H1 (cell line): ENCODE measurements around the gene COL26A1. TPM values are rescaled to one million over a fixed set of nuclear protein-coding genes. Genes with fewer than 3 reads are reported as not detected.
A peak's percentile ranks its signal among the peaks of the same experiment; 100 is the strongest.

Source experiments
- CTCF ChIA-PET: fragments of 300-600 bp; sonication (Branson Sonifier 250); formaldehyde crosslinking; loops from one replicate; lab custom pipeline; 2021; ENCODE audit not compliant: partially characterized antibody; lab: Charles Lee
- POLR2A ChIA-PET: fragments of 300-600 bp; sonication (Branson Sonifier 250); formaldehyde crosslinking; loops from one replicate; lab custom pipeline; 2021; ENCODE audit warnings: inconsistent platforms; ENCODE audit not compliant: partially characterized antibody; lab: Charles Lee
- DNase-seq, 2 experiments: peaks; one replicate each; pipeline versions ENCODE4 v3.0.0 to v3.0.0-alpha.2; 2010 to 2022; ENCODE audit warnings: low spot score in 2 of 2, low read depth in 1 of 2, mixed read lengths in 1 of 2
- FAIRE-seq: peaks from 2 replicates; lab custom pipeline; 2011; peaks lifted over from hg19 to GRCh38; lab: Jason Lieb, UNC
- H2AFZ ChIP-seq: 2 replicates; pipeline ENCODE4 v1.8.1; 2012; ENCODE audit warnings: low read length, inconsistent platforms
- H2AK5ac ChIP-seq: 2 replicates; pipeline ENCODE4 v1.6.1; 2013; ENCODE audit warnings: low read depth, low read length
- H2BK120ac ChIP-seq: replicated peaks from 2 replicates; pipeline ENCODE3; 2013; ENCODE audit warnings: low read depth, low read length, inconsistent platforms
- H2BK12ac ChIP-seq: 2 replicates; pipeline ENCODE4 v1.6.1; 2013; ENCODE audit warnings: low read depth, low read length
- H2BK15ac ChIP-seq: 2 replicates; pipeline ENCODE4 v1.6.1; 2013; ENCODE audit warnings: low read length
- H2BK20ac ChIP-seq: 2 replicates; pipeline ENCODE4 v1.6.1; 2013; ENCODE audit warnings: low read length
- H2BK5ac ChIP-seq: 2 replicates; pipeline ENCODE4 v1.6.1; 2013; ENCODE audit warnings: low read depth, low read length
- H3K14ac ChIP-seq: 2 replicates; pipeline ENCODE4 v1.6.1; 2013; ENCODE audit warnings: inconsistent platforms; ENCODE audit not compliant: insufficient read length
- H3K18ac ChIP-seq: 2 replicates; pipeline ENCODE4 v1.6.1; 2013; ENCODE audit warnings: low read length; ENCODE audit errors: extremely low read depth
- H3K23ac ChIP-seq: 2 replicates; pipeline ENCODE4 v1.6.1; 2013; ENCODE audit warnings: inconsistent platforms; ENCODE audit not compliant: insufficient read length
- H3K23me2 ChIP-seq: 2 replicates; pipeline ENCODE4 v1.6.1; 2013; ENCODE audit warnings: low read depth, low read length
- H3K27ac ChIP-seq: 2 replicates; pipeline ENCODE4 v1.6.1; 2011; ENCODE audit warnings: low read depth, low read length, inconsistent platforms
- H3K27me3 ChIP-seq, 4 experiments: replicated peaks in 1 of 4; 1 replicate in 1 of 4; 2 replicates in 3 of 4; pipeline versions ENCODE4 v1.6.1 to v1.8.1; 2011 to 2013; ENCODE audit warnings: low read length in 3 of 4, mild to moderate bottlenecking in 3 of 4, inconsistent platforms in 2 of 4, mixed read lengths in 2 of 4, moderate library complexity in 1 of 4; ENCODE audit not compliant: control insufficient read depth in 3 of 4, insufficient read depth in 3 of 4; ENCODE audit errors: extremely low read depth in 1 of 4
- H3K36me3 ChIP-seq, 4 experiments: 2 replicates each; pipeline versions ENCODE4 v1.6.1 to v1.8.1; 2011 to 2013; ENCODE audit warnings: mild to moderate bottlenecking in 4 of 4, low read length in 3 of 4, moderate library complexity in 2 of 4, control low read depth in 1 of 4, inconsistent platforms in 1 of 4; ENCODE audit not compliant: insufficient read depth in 4 of 4, control insufficient read depth in 2 of 4
- H3K4ac ChIP-seq: replicated peaks from 2 replicates; pipeline ENCODE3; 2013; ENCODE audit warnings: low read length, low read depth, mixed read lengths, inconsistent platforms; ENCODE audit not compliant: insufficient read length
- H3K4me1 ChIP-seq, 4 experiments: replicated peaks in 1 of 4; 1 replicate in 1 of 4; 2 replicates in 3 of 4; pipeline versions ENCODE4 v1.6.1 to v1.8.1; 2011 to 2013; ENCODE audit warnings: low read length in 3 of 4, inconsistent platforms in 2 of 4, mixed read lengths in 1 of 4; ENCODE audit not compliant: insufficient read depth in 4 of 4, control insufficient read depth in 3 of 4
- H3K4me2 ChIP-seq, 2 experiments: 2 replicates each; pipeline versions ENCODE4 v1.6.1 to v1.8.1; 2011 to 2013; ENCODE audit warnings: low read depth in 2 of 2, low read length in 2 of 2, control low read depth in 1 of 2, inconsistent platforms in 1 of 2, mild to moderate bottlenecking in 1 of 2; ENCODE audit not compliant: insufficient read depth in 1 of 2
- H3K4me3 ChIP-seq, 4 experiments: fragments of 200-600, 300-600 bp in 1 of 4; sonication (generic), shearing (Covaris generic), sonication (Bioruptor Twin) in 1 of 4; 2 replicates each; pipeline versions ENCODE4 v1.5.1 to v1.8.1; 2011 to 2016; ENCODE audit warnings: low read length in 4 of 4, low read depth in 3 of 4, control low read depth in 2 of 4, inconsistent platforms in 2 of 4, mild to moderate bottlenecking in 2 of 4, mixed read lengths in 1 of 4, moderate library complexity in 1 of 4; ENCODE audit not compliant: insufficient read depth in 2 of 4; ENCODE audit errors: extremely low read depth in 1 of 4
- H3K56ac ChIP-seq: replicated peaks from 2 replicates; pipeline ENCODE3; 2013; ENCODE audit warnings: low read depth, mild to moderate bottlenecking, mixed read lengths, low read length, inconsistent platforms; ENCODE audit not compliant: insufficient read length
- H3K79me1 ChIP-seq: 2 replicates; pipeline ENCODE4 v1.6.1; 2013; ENCODE audit warnings: low read depth, low read length, control low read depth
- H3K79me2 ChIP-seq, 2 experiments: 2 replicates each; pipeline versions ENCODE4 v1.6.1 to v1.8.1; 2012 to 2013; ENCODE audit warnings: low read length in 2 of 2, mild to moderate bottlenecking in 2 of 2, inconsistent platforms in 1 of 2; ENCODE audit not compliant: insufficient read depth in 2 of 2, control insufficient read depth in 1 of 2
- H3K9ac ChIP-seq, 4 experiments: replicated peaks in 1 of 4; 1 replicate in 1 of 4; 2 replicates in 3 of 4; pipeline versions ENCODE4 v1.6.1 to v1.8.1; 2011 to 2013; ENCODE audit warnings: low read depth in 3 of 4, low read length in 3 of 4, control low read depth in 2 of 4, mild to moderate bottlenecking in 2 of 4, moderate library complexity in 2 of 4, inconsistent platforms in 1 of 4; ENCODE audit errors: extremely low read depth in 1 of 4
- H3K9me3 ChIP-seq, 2 experiments: 2 replicates each; pipeline versions ENCODE4 v1.6.1 to v1.8.1; 2012 to 2013; ENCODE audit warnings: mild to moderate bottlenecking in 2 of 2, moderate library complexity in 2 of 2, control low read depth in 1 of 2, inconsistent platforms in 1 of 2, low read depth in 1 of 2, low read length in 1 of 2, mixed read lengths in 1 of 2; ENCODE audit not compliant: insufficient read depth in 2 of 2
- H4K20me1 ChIP-seq, 2 experiments: replicated peaks in 1 of 2; 2 replicates each; pipeline versions ENCODE3 to v1.8.1; 2011 to 2013; ENCODE audit warnings: inconsistent platforms in 2 of 2, low read length in 2 of 2, mild to moderate bottlenecking in 1 of 2; ENCODE audit not compliant: insufficient read depth in 2 of 2, control insufficient read depth in 1 of 2
- H4K5ac ChIP-seq: 2 replicates; pipeline ENCODE4 v1.6.1; 2013; ENCODE audit warnings: low read length, low read depth, mixed read lengths, inconsistent platforms; ENCODE audit not compliant: insufficient read length
- H4K8ac ChIP-seq: 2 replicates; pipeline ENCODE4 v1.8.0; 2013; ENCODE audit warnings: mild to moderate bottlenecking, moderate library complexity, low read length, inconsistent platforms; ENCODE audit not compliant: insufficient read depth; ENCODE audit errors: extremely low read depth
- H4K91ac ChIP-seq: replicated peaks from 2 replicates; pipeline ENCODE3; 2013; ENCODE audit warnings: low read length, mixed read lengths, inconsistent platforms; ENCODE audit not compliant: insufficient read length
- ASH2L ChIP-seq: fragments of 200-600, 300-600 bp; sonication (generic); IDR thresholded peaks from one replicate; pipeline ENCODE4 v1.7.1; 2017; ENCODE audit warnings: low read length
- ATF2 ChIP-seq: IDR thresholded peaks from 2 replicates; pipeline ENCODE4 v1.6.1; 2012; ENCODE audit warnings: low read length, inconsistent platforms
- BACH1 ChIP-seq: IDR thresholded peaks from 2 replicates; pipeline ENCODE4 v1.6.1; 2012; ENCODE audit warnings: low read length, improper control_type of control experiment
- BCL11A ChIP-seq, 2 experiments: IDR thresholded peaks; one replicate each; pipeline ENCODE4 v1.6.1; 2011; ENCODE audit warnings: low read depth in 2 of 2, low read length in 2 of 2, mild to moderate bottlenecking in 2 of 2
- RAD21 ChIP-seq, 2 experiments: IDR thresholded peaks in 1 of 2; conservative IDR thresholded peaks in 1 of 2; 2 replicates each; pipeline ENCODE4 v1.6.1; 2011; ENCODE audit warnings: low read depth in 2 of 2, low read length in 2 of 2, improper control_type of control experiment in 1 of 2, inconsistent platforms in 1 of 2, mild to moderate bottlenecking in 1 of 2, moderate library complexity in 1 of 2
- SIN3A ChIP-seq, 2 experiments: IDR thresholded peaks in 1 of 2; conservative IDR thresholded peaks in 1 of 2; 2 replicates each; pipeline ENCODE4 v1.6.1; 2011 to 2012; ENCODE audit warnings: low read length in 2 of 2, improper control_type of control experiment in 1 of 2, low read depth in 1 of 2, mild to moderate bottlenecking in 1 of 2
- SP1 ChIP-seq: IDR thresholded peaks from 2 replicates; pipeline ENCODE4 v1.6.1; 2011; ENCODE audit warnings: low read depth, low read length
- TCF12 ChIP-seq: IDR thresholded peaks from 2 replicates; pipeline ENCODE4 v1.6.1; 2011; ENCODE audit warnings: low read depth, mild to moderate bottlenecking, low read length
- WGBS, 2 experiments: shearing (Covaris generic) in 1 of 2; methylation state at CpG; one replicate each; pipeline versions ENCODE4 v1.1.6 to v1.1.7; 2013 to 2015; ENCODE audit warnings: low lambda C conversion rate in 2 of 2, mixed read lengths in 2 of 2, inconsistent platforms in 1 of 2, low coverage in 1 of 2, missing lambda C conversion rate in 1 of 2; ENCODE audit not compliant: insufficient replicate concordance in 2 of 2, insufficient coverage in 1 of 2, insufficient read length in 1 of 2; ENCODE audit errors: extremely low coverage in 1 of 2, missing lambda C conversion rate in 1 of 2; 5-methylcytosine and 5-hydroxymethylcytosine counted together
- polyA plus RNA-seq, 7 experiments: library from polyadenylated mRNA; depleted of rRNA in 3 of 7; stranded (reverse) in 5 of 7; unstranded in 2 of 7; fragments of >200 nt in 5 of 7; fragments of 200-250 nt in 2 of 7; gene quantifications; 1 replicate in 5 of 7; 2 replicates in 1 of 7; 4 replicates in 1 of 7; pipeline versions ENCODE4 v1.2.1 to v1.2.3, GENCODE V29; 2011 to 2013; ENCODE audit warnings: missing spikeins in 2 of 7, mixed read lengths in 2 of 7
- total RNA-seq: library from RNA; stranded (reverse); fragmentation: NEBNext Ultra II Directional; extraction: Animal tissue kit (Norgen Biotek cat#: 25700); gene quantifications from 2 replicates; pipeline ENCODE4 v1.2.1, GENCODE V29; 2021
- TF ChIP-seq, protein P1 (sequence below): IDR thresholded peaks from 2 replicates; pipeline ENCODE4 v1.6.1; 2011; ENCODE audit warnings: low read depth, mild to moderate bottlenecking, low read length; ENCODE audit not compliant: insufficient read depth

Gene COL26A1
- total and polyA plus RNA-seq, 2 of the 8 experiments (the other 6 are each of a cell fraction or from before 2014, with no cell fraction given), result 51.1 to 68.8 TPM

GRCh38 chr7:101435461-101436220 lies 73.0 kb downstream of the COL26A1 start:
- ChIA-PET POLR2A (interaction anchor here (0.8 to 1.8 kb wide), 4 partner anchors 11 to 114 kb away, joined by 3 to 4 read pairs (median 4); partner anchors contain the start of genes COL26A1 and IFT22), CTCF (interaction anchor here (0.9 to 5.6 kb wide), 7 partner anchors 23 to 99 kb away, joined by 3 to 39 read pairs (median 3); no protein-coding TSS in a partner anchor)
- H4K5ac ChIP-seq, result no peak overlapping the region
- peak in 1 of 2 experiments; percentile 64 for DNase-seq
- H3K4me1 ChIP-seq, result peaks cover 4 to 19% (median 11%) of the 10 kb centered on the region in 4 experiments
- H3K56ac ChIP-seq, result no peak overlapping the region
- H2BK12ac ChIP-seq, result 0 out of 2 replicates have a peak overlapping the region, but pooled peaks have one; percentile 17
- no peak overlapping the region for H2BK20ac ChIP-seq
- H3K79me2 ChIP-seq, result no peaks in the 10 kb centered on the region; a peak in 2 of 4 replicates
- peak overlapping the region; percentile 65; the same call in 1 of the 2 replicates for H4K8ac ChIP-seq
- peak overlapping the region; percentile 32 for H3K18ac ChIP-seq
- H3K14ac ChIP-seq, result no peak overlapping the region
- H3K9me3 ChIP-seq, result no peaks in the 10 kb centered on the region
- no peak overlapping the region for H3K23ac ChIP-seq
- WGBS, 2 experiments, result 86% methylated on average over 22 of the region's 22 CpGs; no CpG with 5 or more reads in 1 of the 2 experiments
- no peak overlapping the region for H3K4ac ChIP-seq
- H3K23me2 ChIP-seq, result no peaks in the 10 kb centered on the region
- no peak overlapping the region for H3K4me3 ChIP-seq
- no peak overlapping the region for H3K4me2 ChIP-seq
- no peak overlapping the region for H2AK5ac ChIP-seq
- no peaks in the 10 kb centered on the region for H3K36me3 ChIP-seq
- no peak overlapping the region for H2BK15ac ChIP-seq
- no peaks in the 10 kb centered on the region; the same call in 1 of the 2 replicates for H3K79me1 ChIP-seq
- FAIRE-seq, result no peak
- H4K20me1 ChIP-seq, result peaks cover 0 to 5% of the 10 kb centered on the region in 2 experiments
- no peak overlapping the region for H4K91ac ChIP-seq
- no peak overlapping the region for H2BK120ac ChIP-seq
- H2AFZ ChIP-seq, result no peak overlapping the region
- no peaks in the 10 kb centered on the region for H3K27me3 ChIP-seq
- H3K9ac ChIP-seq, result no peak overlapping the region
- H2BK5ac ChIP-seq, result peak overlapping the region; percentile 32; the same call in 1 of the 2 replicates
- H3K27ac ChIP-seq, result no peak overlapping the region
- TF ChIP-seq ATF2 (no peak), BACH1 (no peak), ASH2L (no peak), TCF12 (0 out of 2 replicates have a peak, but pooled peaks have one; percentile 15), SP1 (no peak), BCL11A (IDR thresholded peaks at IDR 0.05; ENCODE audit: low read depth in 2 of 2, low read length in 2 of 2) (no peak), RAD21 (IDR thresholded peaks at IDR 0.05 in 1 of 2, conservative IDR thresholded peaks at IDR 0.05 in 1 of 2; ENCODE audit: low read depth in 2 of 2, low read length in 2 of 2) (peak; percentile 22 to 24; a peak in 2 of 4 replicates), SIN3A (conservative IDR thresholded peaks at IDR 0.05 in 1 of 2, IDR thresholded peaks at IDR 0.05 in 1 of 2; ENCODE audit: low read depth in 1 of 2, low read length in 2 of 2) (no peak)
- TF ChIP-seq, protein P1, sequence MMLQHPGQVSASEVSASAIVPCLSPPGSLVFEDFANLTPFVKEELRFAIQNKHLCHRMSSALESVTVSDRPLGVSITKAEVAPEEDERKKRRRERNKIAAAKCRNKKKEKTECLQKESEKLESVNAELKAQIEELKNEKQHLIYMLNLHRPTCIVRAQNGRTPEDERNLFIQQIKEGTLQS, result no peak
